ENCODE results near the gene LAMA2. TPM values are rescaled to one million over a fixed set of nuclear protein-coding genes. Genes with fewer than 3 reads are reported as not detected.

The LAMA2 gene
- total and polyA plus RNA-seq, 2 of the 8 experiments (the other 6 are each of a cell fraction or from before 2014, with no cell fraction given) = 1.3 to 3.8 TPM

DNA sequence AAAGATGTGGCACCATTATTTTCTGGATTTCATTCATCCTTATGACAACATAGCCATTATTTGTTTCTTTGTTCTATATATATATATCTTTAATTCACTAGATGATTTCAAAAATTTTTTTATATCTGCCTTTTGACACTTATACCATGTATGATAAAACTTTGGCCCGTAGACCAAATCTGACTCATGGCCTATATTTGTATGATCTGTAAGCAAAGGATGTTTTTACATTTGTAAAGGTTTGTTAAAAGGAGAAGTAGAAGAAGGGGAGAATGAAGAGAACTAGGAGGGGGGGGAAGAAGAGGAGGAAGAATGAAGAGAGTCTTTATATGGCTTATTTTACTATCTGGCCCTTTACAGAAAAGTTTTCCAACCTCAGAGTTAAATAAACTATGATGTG, 279.7 kb downstream of the LAMA2 start:
- no peak overlapping the region for H3K27ac ChIP-seq (ENCODE audit: low read depth, low read length)
- H4K8ac ChIP-seq (ENCODE audit: extremely low read depth, insufficient read depth, low read length) = no peak overlapping the region
- no peaks in the 10 kb centered on the region for H3K27me3 ChIP-seq (replicated peaks in 1 of 4; ENCODE audit: control insufficient read depth in 3 of 4, extremely low read depth in 1 of 4, insufficient read depth in 3 of 4, low read length in 3 of 4)
- no peak overlapping the region for H2BK20ac ChIP-seq (ENCODE audit: low read length)
- H2BK15ac ChIP-seq (ENCODE audit: low read length) = no peak overlapping the region
- H2BK12ac ChIP-seq (ENCODE audit: low read depth, low read length) = no peak overlapping the region
- no peaks in the 10 kb centered on the region for H4K20me1 ChIP-seq (replicated peaks in 1 of 2; ENCODE audit: control insufficient read depth in 1 of 2, insufficient read depth in 2 of 2, low read length in 2 of 2)
- WGBS, 2 experiments (ENCODE audit: extremely low coverage in 1 of 2, insufficient coverage in 1 of 2, insufficient read length in 1 of 2, insufficient replicate concordance in 2 of 2, low coverage in 1 of 2, low lambda C conversion rate in 2 of 2, missing lambda C conversion rate in 1 of 2) = 94% methylated on average over 1 of the region's 1 CpG; no CpG with 5 or more reads in 1 of the 2 experiments
- no peak overlapping the region for H3K4me2 ChIP-seq (ENCODE audit: insufficient read depth in 1 of 2, low read depth in 2 of 2, low read length in 2 of 2)
- no peak overlapping the region for H2AFZ ChIP-seq (ENCODE audit: low read length)
- FAIRE-seq = no peak
- H3K79me1 ChIP-seq (ENCODE audit: low read depth, low read length) = no peaks in the 10 kb centered on the region
- no peak overlapping the region for H3K18ac ChIP-seq (ENCODE audit: extremely low read depth, low read length)
- H3K56ac ChIP-seq (replicated peaks; ENCODE audit: insufficient read length, low read depth, low read length) = no peak overlapping the region
- ChIA-PET POLR2A (ENCODE audit: partially characterized antibody) (no interaction called here), CTCF (ENCODE audit: partially characterized antibody) (no interaction called here)
- no peak overlapping the region for H4K91ac ChIP-seq (replicated peaks; ENCODE audit: insufficient read length, low read length)
- DNase-seq (ENCODE audit: low read depth in 1 of 2, low spot score in 2 of 2) = no peak
- H2AK5ac ChIP-seq (ENCODE audit: low read depth, low read length) = no peak overlapping the region
- H3K9me3 ChIP-seq (ENCODE audit: insufficient read depth in 2 of 2, low read depth in 1 of 2, low read length in 1 of 2) = no peaks in the 10 kb centered on the region
- H3K9ac ChIP-seq (replicated peaks in 1 of 4; ENCODE audit: extremely low read depth in 1 of 4, low read depth in 3 of 4, low read length in 3 of 4) = no peak overlapping the region
- H2BK5ac ChIP-seq (ENCODE audit: low read depth, low read length) = no peak overlapping the region
- no peak overlapping the region for H3K14ac ChIP-seq (ENCODE audit: insufficient read length)
- H3K4ac ChIP-seq (replicated peaks; ENCODE audit: insufficient read length, low read depth, low read length) = no peak overlapping the region
- 0 out of 7 replicates have a peak, but pooled peaks cover 0 to 4% (median 0%) of the 10 kb centered on the region in 4 experiments for H3K4me1 ChIP-seq (replicated peaks in 1 of 4; ENCODE audit: control insufficient read depth in 3 of 4, insufficient read depth in 4 of 4, low read length in 3 of 4)
- H3K79me2 ChIP-seq (ENCODE audit: control insufficient read depth in 1 of 2, insufficient read depth in 2 of 2, low read length in 2 of 2) = no peaks in the 10 kb centered on the region
- H3K23me2 ChIP-seq (ENCODE audit: low read depth, low read length) = no peaks in the 10 kb centered on the region; the same call in 1 of the 2 replicates
- H3K36me3 ChIP-seq (ENCODE audit: control insufficient read depth in 2 of 4, insufficient read depth in 4 of 4, low read length in 3 of 4) = no peaks in the 10 kb centered on the region
- H3K4me3 ChIP-seq (ENCODE audit: extremely low read depth in 1 of 4, insufficient read depth in 2 of 4, low read depth in 3 of 4, low read length in 4 of 4) = no peak overlapping the region
- no peak overlapping the region for H3K23ac ChIP-seq (ENCODE audit: insufficient read length)
- no peak overlapping the region for H4K5ac ChIP-seq (ENCODE audit: insufficient read length, low read depth, low read length)
- no peak overlapping the region for H2BK120ac ChIP-seq (replicated peaks; ENCODE audit: low read depth, low read length)
- no peak for TF ChIP-seq EZH2 (IDR thresholded peaks at IDR 0.05; ENCODE audit: low read depth, low read length, severe bottlenecking)
- TF ChIP-seq HDAC2 (IDR thresholded peaks at IDR 0.05; ENCODE audit: borderline replicate concordance in 1 of 2, low read depth in 2 of 2, low read length in 2 of 2) = no peak
